Inferior parietal cortex (tissue), 1 donor: Measurements from ENCODE around the gene SELENOO.

ENCODE experiments used
- DNase-seq: peaks from one replicate; pipeline ENCODE4 v3.0.0-alpha.2; 2016; ENCODE audit errors: extremely low spot score

The SELENOO gene

GRCh38 chr22:50216684-50217520, 16.1 kb downstream of the SELENOO start:
- DNase-seq: no peak

- no peak for DNase-seq
Observed at GRCh38 chr22:50217543-50218152, 16.8 kb downstream of the SELENOO start.

- no peak for DNase-seq
Observed at GRCh38 chr22:50218153-50218995, 17.6 kb downstream of the SELENOO start.

DNA sequence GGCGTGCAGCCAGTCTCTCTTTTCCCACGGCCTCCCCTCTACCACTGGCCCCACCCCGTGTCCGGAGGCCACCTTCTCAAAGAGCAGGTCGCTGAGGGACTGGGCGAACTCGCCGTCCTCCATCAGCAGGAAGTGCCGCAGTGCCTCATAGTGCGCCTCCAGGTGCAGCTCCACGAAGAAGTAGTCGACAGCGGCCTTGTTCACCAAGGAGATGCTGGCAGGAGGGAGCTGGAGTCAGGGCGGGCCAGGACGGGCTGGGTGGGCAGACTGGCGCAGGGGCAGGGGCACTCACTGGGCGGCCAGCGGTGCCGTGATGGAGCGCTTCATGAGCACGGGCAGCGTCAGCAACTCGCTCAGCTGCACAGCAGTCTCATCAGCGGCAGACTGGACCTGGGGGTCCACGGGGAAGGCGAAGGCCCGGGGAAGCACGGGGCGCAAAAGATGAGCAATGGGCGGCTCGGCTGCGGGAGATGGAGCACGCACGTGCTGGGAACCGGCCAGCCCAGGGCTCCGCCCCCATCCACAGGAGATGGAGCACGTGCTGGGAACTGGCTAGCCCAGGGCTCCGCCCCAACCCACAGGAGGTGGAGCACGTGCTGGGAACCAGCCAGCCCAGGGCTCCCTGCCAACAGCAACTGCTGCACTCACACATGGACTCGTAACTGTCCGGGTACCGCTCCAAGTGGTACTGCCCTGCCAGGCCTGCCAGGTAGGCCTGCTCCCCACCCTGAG, 18.4 kb downstream of the SELENOO start:
- no peak for DNase-seq

DNA sequence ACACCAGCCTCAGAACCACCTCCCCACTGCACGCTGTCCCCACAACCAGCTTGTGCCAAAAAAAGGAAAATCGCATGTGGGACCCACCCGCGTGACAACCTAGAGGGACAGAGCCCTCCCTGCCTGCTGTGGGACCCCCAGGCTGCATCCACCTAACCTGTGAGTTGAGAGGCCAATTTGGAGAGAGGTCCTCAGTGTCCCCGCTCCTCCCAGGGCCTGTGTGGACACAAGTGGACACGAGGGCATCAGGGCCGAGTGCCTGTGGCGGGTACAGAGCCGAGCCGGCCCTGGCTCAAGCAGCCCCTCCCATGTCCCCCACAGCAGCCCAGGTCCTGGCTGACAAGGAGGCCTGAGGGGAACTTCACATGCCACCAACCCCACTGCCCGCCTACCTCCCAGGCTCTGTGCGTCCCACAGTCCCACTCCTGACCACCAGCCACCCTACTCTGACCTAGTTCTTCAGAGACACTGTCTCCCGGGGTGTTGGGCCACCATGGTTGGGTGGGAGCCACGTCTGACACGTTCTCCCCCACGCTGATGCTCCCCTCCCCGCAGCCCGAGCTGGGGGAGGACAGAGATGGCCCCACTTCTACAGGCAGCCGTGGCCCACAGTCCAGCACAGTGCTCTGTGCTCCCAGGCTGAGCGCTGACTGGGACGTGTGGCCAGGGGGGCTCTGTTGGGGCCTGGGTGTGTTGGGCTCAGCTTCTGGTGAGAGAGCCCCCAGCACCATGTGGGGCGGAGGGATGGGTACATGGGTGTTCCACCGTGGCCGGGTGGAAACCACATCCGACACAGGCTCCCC, 19.2 kb downstream of the SELENOO start:
- DNase-seq: no peak

GRCh38 chr22:50220603-50221409, 20.0 kb downstream of the SELENOO start:
- DNase-seq: no peak

GRCh38 chr22:50221410-50222300, 20.8 kb downstream of the SELENOO start:
- DNase-seq: no peak

DNA sequence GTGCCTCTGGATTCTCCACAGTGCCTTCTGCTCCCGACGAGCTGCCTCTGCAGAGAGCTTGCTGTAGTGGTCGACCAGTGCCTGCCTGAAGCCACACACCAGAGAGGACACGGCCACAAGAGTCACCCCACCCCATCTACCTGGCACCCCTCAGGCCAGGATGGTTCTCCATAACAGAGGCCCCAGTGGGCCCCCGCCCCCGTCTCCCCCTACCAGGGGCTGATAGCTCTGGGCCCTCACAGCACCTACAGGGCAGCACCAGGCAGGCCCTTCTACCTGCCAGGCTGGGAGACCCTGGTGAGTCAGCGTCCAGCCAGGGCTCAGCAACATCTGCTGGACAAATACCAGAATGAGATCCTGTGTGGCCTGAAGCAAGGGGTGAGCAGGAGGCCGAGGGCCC, 21.7 kb downstream of the SELENOO start:
- DNase-seq: no peak

GRCh38 chr22:50224071-50224470, 23.3 kb downstream of the SELENOO start:
- DNase-seq: no peak

GRCh38 chr22:50225200-50225969, 24.6 kb downstream of the SELENOO start:
- DNase-seq: no peak

- DNase-seq: no peak
Observed at GRCh38 chr22:50226063-50226874, 25.5 kb downstream of the SELENOO start.

GRCh38 chr22:50226875-50227165, 26.0 kb downstream of the SELENOO start:
- no peak for DNase-seq

- no peak for DNase-seq
Observed at GRCh38 chr22:50227579-50228215, 26.9 kb downstream of the SELENOO start.

- DNase-seq: no peak
Observed at GRCh38 chr22:50228366-50228765, 27.6 kb downstream of the SELENOO start.

DNA sequence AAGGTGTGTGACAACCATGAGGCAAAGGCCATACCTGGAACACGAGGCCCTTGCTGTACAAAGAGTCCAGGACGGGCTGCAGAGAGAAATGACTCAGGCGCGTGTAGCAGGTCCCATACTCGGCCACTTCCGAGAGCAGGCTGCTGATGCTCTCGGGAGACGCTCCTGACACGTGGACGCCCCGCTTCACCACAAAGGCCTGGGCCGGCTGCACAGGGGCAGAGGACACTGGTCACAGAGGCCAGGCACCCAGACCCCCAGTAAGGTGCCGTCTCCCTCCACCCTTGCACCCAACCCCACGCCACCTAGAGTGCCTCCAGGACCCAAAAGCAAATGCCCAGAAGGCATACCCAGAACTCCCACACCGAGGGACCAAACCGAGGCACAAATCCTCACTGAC, 28.6 kb downstream of the SELENOO start:
- no peak for DNase-seq

- no peak for DNase-seq
Observed at GRCh38 chr22:50232481-50233151, 31.8 kb downstream of the SELENOO start.

DNA sequence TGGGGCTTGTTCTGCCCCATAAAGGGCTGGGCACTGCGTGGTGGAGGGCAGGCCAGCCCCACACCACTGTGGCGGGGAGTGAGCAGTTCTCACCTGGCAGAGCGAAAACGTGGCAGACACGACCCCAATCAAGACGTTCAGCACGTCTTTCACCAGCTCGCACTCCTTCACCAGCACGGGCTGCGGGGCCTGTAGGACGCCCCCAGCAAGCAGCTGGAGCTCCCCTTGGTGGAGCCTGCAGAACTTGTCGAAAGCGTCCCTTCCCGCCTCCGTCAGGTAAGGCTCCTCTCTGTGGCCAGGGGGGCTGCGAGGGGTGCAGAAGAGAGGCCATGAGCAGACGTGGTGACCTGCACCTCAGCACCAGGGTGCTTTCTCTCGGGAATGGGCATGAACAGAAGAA, 32.4 kb downstream of the SELENOO start:
- DNase-seq: no peak
